ENCODE results near the gene INTS11.
A peak's percentile ranks its signal among the peaks of the same experiment; 100 is the strongest.
"Not testable (repeated sequence)": the region's sequence is repeated elsewhere in the genome, so short reads cannot be mapped to it uniquely, and the experiment has no call there.

Gene INTS11

DNA sequence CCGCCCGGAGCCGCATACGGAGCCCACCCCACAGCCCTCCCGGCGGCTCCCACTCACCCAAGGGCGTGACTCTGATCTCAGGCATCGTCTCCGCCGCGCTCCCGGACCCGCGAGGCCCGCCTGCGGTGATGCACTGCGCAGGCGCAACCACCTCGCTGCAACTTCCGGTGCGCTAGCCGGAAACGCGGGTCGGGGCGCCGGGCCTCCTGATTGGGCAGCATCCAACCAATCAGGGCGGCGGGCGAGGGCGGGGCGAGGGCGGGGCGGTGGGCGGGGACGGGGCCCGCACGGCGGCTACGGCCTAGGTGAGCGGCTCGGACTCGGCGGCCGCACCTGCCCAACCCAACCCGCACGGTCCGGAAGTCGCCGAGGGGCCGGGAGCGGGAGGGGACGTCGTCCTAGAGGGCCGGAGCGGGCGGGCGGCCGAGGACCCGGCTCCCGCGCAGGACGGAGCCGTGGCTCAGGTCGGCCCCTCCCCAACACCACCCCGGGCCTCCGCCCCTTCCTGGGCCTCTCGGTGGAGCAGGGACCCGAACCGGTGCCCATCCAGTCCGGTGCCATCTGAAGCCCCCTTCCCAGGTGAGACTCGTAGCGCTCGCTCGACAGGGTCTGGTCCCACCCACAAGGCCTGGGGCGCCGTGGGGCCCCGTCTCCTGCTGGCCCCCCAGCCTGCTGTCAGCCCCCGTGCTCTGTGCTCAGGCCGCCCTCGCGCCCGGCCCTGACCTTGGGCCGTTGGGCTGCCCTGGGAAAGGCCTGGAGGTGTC, at the start of gene INTS11, which contains the start of gene CPTP:
Gene INTS11, minus strand, starts transcription at position 137 of the 764 bp plus-strand sequence. Its CDS starts 52 bp downstream, at position 85.
Gene CPTP, plus strand, starts transcription at position 279 of the 764 bp plus-strand sequence. CDS start 2,109 bp downstream, outside the sequence.
- peak; percentile 95 for DNase-seq (ENCODE audit: low read depth)

DNA sequence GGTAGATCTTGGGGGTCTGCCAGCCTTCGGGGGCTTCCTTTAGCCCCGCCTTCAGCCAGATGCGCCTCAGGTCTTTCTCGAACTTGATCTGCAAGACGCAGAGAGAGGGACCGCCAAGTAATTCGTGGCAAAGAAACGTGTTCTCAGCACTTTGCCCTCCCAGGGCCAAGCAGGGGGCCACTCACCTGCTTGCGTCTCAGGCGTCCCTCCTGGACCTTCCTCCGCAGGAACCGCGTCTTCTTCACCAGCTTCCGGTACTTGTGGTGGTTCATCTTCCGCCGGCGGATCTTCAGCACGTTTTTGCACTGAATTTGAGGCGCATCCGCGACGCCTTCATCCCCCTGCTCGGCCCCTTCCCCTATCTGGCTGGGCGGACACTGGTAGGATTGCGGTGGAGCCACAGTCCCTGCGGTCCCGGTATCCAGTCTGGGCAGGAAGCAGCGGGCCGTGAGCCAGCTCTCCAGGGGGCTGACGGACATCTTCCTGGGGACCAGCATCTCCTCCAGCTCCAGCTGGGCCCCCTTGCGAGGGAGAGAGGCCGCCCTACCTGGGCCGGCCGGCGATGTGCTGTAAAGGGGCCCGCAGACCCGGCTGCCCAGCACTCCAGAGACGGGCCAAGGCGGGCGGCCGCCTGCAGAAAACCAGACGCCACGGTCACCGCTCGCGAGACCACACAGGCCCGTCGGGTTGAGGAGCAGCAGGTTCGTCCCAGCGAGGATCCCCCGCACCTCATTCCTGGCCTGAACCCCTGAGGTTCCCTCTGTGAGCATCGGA, 49.5 kb upstream of the INTS11 start:
- DNase-seq (ENCODE audit: low read depth), result no peak

DNA sequence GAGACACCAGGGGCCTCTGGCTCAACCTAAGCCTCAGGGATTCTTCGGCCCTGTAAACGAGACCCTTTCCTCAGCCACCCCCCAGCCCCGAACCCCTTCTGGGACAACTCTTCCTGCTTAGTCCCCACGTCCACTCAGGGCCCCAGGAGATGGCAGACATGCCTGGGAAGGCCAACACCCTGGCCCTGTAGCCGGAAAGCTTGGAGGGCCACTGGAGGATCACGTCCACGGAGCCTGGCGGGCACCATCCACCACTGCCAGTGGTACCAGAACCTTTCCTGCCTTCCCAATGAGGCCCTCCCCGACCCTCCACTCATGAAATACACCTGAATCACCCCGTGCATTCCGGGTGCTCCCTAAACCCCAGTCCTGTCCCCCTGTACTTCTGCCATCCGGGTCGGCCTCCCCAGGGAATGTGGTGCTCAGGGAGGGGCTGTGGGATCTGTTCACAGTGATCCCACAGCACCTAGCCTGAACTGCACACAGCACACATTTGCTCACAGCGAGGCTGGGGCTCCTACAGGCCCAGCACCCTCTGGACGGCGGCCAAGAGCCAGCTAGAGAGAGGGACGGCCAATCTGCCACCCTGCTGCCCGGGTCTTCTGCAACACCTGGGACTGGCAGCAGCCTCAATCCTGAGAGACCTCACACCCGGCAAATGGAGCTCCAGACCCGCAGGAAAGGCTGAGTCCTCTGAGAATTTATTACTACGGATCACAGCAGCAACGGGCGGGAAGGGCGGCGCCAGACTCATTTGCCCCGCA, 48.8 kb upstream of the INTS11 start:
- DNase-seq (ENCODE audit: low read depth), result no peak

DNA sequence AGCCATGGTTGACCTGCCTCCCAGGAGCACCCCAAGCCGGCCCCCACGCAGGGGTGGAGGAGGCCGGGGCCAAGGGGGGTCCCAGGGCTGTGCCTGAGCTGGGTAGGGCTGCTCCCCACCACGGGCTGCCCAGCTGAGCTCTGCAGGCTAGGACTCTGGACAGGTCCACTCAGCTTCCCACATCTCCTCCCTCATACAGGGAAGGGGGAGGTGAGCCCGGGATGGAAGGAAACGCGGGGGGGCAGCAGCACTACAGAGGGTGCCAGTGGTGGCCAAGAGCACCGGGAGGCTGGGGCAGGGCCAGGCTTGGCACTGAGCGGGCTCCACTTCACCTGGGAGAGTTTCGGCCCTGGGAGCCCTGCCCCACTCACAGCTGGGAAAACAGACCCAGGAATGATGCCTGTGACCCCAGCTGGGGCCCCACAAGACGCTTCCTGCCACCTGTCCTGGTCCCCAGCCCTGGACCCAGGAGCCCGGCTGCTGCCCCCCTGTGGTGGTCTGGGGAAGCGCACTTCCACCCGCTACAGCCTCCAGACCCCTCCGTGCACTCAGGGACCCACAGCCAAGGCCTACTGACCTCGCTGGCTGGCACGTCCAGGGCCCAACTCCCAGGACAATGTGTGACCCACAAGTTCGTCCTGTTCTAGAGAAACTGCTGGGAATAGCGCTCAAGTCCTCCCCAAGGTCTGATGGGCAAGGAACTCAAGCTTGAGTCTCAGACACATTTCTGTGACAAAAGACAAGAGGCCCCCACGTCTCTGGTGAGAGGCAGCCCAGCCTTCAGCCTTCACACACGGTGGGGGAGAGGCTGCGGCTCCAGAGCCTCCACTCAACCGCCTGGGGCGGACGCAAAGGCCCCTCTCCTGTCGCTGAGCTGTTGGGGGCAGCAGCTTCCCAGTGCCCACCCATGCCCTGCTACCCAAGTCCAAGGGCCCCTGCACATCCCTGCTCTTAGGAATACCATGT, 47.6 kb upstream of the INTS11 start:
- DNase-seq (ENCODE audit: low read depth), result peak; percentile 74

DNA sequence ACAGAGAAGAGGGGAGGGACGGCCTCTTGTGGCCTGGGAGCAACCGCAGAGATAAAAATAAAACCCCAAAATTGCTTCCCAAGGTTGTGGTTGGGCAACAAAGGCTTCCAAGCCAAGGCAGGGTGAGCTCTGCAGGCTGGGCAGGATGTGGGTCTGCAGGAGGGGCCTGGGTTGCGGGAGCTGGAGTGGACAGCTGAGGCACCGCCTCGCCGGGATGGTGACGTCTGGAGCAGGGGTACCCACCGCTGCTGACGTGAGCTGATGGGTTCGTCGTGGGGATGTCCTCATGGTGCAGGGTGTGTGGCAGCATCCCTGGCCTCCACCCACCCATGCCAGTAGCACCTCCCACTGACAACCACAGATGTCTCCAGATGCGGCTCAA, 46.9 kb upstream of the INTS11 start:
- no peak for DNase-seq (ENCODE audit: low read depth)

DNA sequence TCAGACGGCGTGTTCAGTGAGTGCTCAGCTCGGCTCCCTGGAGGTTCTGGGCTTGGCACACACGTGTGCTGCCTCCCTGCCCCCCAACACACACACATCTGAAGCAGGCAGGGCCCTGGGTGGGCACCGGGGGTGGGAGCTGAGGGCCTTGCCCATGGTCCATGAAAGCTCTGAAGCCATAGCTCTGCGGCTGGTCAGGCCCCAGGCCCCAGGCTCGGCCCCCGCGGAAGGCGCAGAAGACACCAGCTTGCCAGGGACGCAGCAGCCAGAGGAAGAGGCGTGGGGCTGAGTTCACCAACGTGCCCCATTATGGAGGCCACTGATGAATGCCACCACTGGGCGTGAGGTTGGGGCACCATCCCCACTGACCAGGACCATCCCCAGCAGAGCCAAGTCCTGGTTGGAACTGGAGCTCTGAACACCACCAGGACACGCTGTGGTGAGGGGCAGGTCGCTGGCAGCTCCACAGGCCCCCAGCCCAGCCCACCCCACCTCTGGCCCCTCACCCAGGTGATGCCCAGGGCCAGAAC, 46.4 kb upstream of the INTS11 start:
- no peak for DNase-seq (ENCODE audit: low read depth)

DNA sequence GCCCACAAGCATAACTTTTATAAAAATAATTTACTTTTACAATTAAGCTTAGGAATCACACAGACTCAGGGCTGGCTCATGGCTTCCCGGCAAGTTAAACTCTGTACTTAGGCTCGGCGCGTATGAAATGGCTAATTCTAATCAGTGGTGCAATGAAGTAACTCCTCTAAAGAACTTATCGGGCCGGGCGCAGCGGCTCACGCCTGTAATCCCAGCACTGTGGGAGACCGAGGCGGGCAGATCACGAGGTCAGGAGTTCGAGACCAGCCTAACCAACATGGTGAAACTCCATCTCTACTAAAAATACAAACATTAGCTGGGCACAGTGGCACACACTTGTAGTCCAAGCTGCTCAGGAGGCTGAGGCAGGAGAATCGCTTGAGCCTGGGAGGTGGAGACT, 45.6 kb upstream of the INTS11 start:
- DNase-seq (ENCODE audit: low read depth), result not testable (repeated sequence)

DNA sequence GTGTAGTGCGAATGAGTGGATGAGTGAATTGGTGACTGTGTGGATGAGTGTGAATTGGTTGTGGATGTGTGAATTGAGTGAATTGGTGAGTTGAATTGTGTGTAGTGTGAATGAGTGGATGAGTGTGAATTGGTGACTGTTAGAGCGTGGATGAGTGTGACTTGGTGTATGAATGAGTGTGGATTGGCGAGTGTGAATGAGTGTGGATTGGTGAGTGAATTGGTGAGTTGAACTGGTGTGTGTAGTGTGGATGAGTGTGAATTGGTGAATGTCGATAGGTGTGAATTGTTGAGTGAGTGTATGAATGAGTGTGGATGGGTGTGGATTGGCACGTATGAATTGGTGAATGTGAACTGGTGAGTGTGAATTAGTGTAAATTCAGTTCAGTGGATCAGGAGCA, 42.9 kb upstream of the INTS11 start:
- no peak for DNase-seq (ENCODE audit: low read depth)

DNA sequence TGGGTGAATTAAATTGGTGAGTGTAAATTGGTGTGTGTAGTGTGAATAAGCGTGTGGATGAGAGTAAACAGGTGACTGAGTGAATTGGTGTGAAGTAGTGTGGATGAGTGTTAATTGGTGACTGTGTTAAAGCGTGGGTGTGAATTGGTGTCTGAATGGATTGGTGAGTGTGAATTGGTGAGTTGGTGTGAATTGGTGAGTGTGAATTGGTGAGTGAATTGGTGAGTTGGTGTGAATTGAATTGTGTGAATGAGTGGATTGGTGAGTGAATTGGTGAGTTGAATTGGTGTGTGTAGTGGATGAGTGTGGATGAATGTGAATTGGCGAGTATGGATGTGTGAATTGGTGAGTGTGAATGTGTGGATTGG, 42.2 kb upstream of the INTS11 start:
- no peak for DNase-seq (ENCODE audit: low read depth)

DNA sequence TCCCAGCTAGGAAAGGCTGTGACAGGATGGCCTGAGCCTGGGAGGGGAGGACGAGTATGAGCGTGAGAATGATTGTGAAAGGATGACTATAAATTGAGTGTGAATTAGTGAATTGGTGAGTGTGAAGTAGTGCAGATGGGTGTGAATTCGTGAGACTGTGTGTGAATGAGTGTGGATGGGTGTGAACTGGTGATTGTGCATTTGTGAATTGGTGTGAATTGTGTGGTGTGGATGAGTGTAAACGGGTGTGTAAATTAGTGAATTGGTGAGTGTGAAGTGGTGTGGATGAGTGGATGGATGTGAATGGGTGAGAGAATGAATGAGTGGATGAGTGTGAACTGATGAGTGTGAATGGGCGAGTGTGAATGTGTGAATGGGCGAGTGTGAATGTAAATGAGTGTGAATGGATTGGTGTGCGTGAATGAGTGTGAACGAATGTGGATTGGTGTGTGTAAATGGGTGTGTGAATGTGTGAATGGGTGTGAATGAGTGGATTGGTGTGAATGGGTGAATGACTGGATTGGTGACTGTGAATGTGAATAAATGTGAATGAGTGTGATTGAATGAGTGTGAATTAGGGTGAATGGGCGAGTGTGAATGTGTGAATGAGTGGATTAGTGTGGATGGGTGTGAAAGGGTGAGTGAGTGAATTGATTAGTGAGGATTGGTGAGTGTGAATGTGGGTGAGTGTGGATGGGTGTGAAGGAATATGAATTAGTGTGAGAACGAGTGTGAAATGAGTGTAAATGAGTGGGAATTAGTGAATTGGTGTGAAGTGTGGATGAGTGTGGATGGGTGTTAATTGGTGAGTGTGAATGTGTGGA, 41.6 kb upstream of the INTS11 start:
- DNase-seq (ENCODE audit: low read depth), result no peak

DNA sequence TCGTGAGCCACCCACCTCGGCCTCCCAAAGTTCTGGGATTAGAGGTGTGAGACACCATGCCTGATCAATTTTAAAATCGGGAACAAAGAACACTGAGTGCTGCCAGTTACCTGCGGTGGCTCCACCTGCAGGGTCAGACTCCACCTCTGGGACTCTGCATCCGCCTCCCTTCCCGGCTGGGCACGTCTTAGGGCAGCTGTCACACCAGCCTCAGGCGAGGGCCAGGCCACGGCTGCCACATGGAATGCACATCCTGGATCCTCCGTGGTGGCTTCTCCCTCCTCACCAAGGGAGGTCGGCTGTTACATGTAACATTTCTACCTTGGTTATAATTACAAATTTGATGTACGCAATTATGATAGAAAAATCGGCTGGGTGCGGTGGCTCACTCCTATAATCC, 39.8 kb upstream of the INTS11 start:
- no peak for DNase-seq (ENCODE audit: low read depth)

DNA sequence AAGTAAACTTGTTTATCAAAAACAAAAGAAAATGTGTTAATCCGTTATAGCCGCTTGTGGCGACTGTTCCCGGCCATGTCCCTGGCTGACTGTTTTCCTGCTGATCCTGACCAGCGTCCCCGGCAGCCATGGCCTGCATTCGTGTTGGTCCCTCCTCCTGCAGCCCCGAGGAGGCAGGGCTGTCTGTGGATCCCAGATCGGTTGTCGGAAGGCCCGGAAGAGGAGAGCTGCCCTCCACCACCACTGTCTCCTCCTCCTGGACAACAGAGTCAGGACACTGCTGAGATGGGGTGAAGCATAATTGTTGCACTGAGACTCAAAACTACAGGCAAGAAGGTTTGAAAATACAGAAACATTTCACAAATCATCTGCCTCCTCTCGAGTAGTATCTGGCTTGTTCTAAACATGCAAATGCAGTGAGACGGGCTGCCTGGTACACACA, 37.5 kb upstream of the INTS11 start:
- DNase-seq (ENCODE audit: low read depth), result no peak

DNA sequence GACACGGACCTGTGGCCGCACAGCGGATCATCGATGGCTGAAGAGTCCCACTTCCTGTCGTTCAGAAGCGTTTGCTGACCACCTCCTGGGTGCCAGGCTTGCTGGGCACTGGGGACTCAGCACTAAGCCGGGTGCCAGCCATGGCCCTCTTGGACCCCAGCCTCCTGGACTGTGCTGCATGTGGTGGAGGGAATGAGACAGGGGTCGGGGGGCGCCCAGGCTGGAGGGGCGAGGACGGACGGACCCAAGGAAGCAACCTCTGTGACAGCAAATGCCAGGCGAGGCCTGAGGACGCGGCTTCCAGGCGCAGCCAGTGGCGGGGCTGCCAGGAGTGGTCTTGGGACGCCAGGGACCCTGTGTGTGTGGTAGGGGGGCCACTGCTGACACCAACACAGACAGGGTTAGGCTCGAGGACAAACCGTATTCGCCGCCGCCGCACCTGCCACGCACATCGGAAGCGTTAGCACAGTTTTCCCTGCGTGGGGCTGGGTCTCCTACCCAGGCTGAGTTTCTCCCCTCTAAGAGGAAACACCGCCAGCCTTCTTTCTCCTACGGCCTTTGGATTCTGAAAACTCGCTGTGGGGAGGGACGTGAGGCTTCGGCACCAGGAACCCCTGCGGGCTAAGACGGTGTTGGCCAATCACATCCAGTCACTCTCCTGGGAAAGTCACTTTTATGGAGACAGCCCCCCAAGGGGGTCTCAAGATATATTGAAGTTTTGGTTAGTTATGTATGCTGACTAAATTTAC, 36.9 kb upstream of the INTS11 start:
- no peak for DNase-seq (ENCODE audit: low read depth)

DNA sequence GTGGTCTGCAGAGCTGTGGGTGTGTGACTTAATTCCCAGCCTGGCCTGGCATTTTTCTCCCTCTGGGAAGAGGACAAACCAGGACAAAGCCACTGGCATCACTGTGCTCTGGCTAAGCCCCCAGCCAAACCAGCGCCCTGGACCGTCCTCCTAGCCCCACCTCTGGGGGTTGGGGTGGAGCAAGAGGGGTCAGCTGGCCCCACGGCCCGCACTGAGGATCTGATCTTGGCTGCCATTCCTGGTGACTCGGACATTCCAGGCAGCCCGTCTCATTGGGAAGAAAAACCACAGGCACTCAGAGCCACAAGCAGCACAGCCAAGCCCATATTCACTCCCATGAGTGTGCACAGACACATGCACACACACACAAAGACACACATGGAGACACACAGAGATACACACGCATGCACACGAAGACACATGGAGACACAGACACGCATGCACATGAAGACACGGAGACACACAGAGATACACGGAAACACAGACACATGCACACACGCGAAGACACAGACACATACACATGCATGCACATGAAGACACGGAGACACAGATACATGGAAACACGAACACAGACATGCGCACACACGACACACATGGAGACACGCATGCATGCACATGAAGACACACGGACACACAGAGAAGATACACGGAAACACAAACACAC, 36.2 kb upstream of the INTS11 start:
- no peak for DNase-seq (ENCODE audit: low read depth)

DNA sequence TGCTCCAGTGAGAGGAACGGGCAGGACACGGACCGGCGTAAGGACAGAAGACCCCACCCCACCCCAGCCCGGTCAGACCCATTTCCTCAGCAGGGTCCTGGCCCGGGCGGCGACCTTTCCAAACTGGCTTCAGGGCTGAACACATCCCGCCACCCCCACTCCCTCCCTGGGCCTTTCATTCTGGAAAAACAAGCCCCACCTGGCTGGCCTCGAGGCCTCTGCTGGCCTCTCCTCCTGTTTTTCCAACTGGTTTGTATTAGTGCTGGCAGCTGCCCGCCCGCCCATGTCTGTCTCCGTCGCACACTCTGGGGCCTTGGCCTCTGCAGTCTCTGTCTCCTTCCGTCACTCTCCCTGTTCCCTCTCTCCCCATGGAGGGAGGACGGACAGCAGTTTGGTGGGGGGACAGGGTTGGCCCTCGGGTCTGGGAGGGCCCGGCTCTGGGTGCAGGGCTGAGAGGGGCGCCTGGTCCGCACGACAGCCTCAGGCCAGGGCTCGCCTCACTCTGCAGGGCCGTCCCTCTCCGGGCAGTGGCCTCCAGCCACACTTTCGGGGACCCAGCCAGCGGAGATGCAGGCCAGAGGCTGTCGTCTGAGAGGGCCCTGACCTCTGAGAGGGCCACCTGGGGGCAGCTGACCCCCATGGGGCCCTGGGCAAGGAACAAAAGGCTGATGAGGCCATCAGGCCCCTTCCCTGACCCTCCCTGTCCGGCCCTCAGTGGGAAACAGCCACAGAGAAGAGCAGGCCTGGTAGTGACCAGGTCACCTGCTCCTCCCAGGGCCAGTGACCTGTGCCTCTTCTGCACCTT, 35.4 kb upstream of the INTS11 start:
- no peak for DNase-seq (ENCODE audit: low read depth)

DNA sequence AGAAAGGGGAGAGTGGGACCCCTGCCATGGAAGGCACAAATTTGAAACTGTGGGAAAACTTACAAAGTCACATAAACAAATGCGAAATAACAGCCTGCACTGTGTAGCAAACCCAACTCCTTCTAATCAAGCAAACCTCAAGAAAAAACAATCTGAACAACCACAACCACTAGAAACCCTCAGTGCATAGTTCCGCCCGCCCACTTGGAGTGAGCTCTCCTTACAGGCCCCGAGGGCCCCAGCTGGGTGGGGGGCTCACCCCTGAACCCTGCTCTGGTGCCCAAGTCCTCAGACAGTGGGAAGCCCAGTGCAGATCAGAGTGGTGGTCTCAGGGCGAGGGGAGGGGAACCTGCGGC, 34.8 kb upstream of the INTS11 start:
- no peak for DNase-seq (ENCODE audit: low read depth)

DNA sequence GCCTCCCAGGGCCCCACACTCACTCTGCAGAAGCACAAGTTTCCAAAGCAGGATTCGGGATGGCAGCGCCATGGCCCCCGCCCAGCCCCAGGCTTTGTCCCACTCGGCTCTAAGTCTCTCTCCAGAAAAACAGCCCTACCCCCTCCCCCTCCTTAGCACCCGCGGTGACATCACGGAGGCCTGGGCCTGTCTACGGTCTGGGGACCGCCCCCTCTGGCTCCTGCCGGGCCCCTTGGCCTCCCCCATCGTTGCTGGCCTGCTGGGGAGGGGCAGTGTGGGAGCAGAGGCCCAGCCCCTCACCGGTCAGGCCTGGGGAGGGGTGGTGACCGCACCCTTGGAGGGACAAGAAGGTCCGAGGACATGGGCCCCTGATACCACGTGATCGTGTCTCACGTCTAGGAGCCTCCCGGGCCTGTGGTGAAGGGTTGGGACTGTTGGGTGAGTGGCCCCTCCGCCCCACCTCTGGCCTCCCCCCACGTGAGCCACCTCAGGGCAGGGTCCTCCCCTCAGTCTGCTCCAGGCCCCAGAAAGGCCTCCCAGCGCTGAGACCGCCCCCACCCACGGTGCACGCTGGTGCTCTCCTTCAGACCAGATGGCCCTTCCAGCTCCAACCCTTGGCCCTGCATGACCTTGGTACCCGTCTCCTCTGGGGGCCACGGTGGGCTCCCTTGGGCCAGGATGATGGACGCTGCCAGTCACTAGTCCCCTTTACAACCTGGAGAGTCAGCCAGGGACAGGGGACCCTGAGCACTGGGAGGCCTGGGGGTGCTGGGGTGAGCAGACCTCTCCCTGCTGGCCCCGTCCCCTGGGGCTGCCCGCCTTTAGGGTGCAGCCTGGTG, 34.2 kb upstream of the INTS11 start, which contains the start of gene MXRA8:
Gene MXRA8, minus strand, starts transcription at position 123 of the 839 bp plus-strand sequence. Its CDS starts 51 bp downstream, at position 72.
- no peak for DNase-seq (ENCODE audit: low read depth)

All from stimulated activated CD8-positive, alpha-beta memory T cell treated with anti-CD3 and anti-CD28 coated beads, Interleukin-4, amount 100 ng/mL, for 24 hours (primary cell).